Measurements from ENCODE around the gene XDH. TPM values are rescaled to one million over a fixed set of nuclear protein-coding genes. Genes with fewer than 3 reads are reported as not detected.

Gene XDH
- total and polyA plus RNA-seq, 8 donors: 0.06 to 40.8 (median 2.4) TPM

DNA sequence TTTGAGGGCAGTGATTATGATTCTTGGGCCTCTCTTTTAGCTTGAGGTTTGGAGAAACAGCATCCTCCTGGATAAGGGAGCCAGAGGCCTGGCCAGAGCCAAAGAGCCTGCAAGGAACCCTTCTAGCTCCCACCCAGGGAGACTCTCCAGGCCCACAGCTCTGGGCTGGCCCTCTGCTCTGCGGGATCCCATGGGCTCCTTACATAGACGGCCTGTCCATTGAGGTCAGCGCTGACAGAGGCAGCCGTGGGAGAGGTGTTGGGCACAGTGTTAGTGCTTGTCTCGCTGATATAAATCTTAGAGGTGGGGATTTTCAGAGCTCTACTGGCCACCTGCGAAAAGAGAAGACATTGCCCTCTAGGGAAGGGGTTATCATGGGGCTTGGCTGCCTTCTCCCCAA is 67.2 kb downstream of the XDH start:
- H3K27ac ChIP-seq: no peak overlapping the region
- H3K4me3 ChIP-seq: no peak overlapping the region
- H3K9me3 ChIP-seq: no peaks in the 10 kb centered on the region
- H3K36me3 ChIP-seq: no peaks in the 10 kb centered on the region
- no peak for DNase-seq
- 81 to 94% (median 84%) methylated on average over 5 to 6 of the region's 6 CpGs for WGBS, 5 donors
- TF ChIP-seq EP300 (IDR thresholded peaks at IDR 0.05) (no peak), POLR2A (IDR thresholded peaks at IDR 0.05) (no peak), POLR2AphosphoS5 (IDR thresholded peaks at IDR 0.05) (no peak)
- TF ChIP-seq, protein P1, sequence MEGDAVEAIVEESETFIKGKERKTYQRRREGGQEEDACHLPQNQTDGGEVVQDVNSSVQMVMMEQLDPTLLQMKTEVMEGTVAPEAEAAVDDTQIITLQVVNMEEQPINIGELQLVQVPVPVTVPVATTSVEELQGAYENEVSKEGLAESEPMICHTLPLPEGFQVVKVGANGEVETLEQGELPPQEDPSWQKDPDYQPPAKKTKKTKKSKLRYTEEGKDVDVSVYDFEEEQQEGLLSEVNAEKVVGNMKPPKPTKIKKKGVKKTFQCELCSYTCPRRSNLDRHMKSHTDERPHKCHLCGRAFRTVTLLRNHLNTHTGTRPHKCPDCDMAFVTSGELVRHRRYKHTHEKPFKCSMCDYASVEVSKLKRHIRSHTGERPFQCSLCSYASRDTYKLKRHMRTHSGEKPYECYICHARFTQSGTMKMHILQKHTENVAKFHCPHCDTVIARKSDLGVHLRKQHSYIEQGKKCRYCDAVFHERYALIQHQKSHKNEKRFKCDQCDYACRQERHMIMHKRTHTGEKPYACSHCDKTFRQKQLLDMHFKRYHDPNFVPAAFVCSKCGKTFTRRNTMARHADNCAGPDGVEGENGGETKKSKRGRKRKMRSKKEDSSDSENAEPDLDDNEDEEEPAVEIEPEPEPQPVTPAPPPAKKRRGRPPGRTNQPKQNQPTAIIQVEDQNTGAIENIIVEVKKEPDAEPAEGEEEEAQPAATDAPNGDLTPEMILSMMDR (IDR thresholded peaks at IDR 0.05): no peak
- H3K4me1 ChIP-seq: no peaks in the 10 kb centered on the region
- intact Hi-C loops (cut with DNase I; ENCODE audit: low total_unique reads): no loop called here
- H3K27me3 ChIP-seq: no peaks in the 10 kb centered on the region

DNA sequence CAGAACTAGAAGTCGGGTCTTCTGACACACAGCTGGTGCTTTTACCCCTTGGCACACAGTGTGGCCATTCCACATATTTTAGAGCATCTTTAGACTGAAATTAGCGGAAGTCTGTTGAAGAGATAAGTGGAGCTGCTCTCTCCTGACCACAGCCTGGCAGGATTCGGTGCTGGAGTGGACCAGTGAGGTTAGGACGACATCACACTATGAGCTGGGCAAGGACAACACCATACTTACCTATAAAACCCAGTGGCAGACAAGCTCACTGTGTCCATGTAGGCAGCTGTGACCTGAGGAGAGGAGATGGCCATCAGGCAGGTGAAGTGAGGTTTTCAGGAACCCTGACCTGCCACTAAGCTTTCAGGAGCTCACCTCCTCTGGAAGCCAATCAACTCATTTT is 70.1 kb downstream of the XDH start:
- Histone ChIP-seq H3K9me3 (no peaks in the 10 kb centered on the region), H3K4me3 (no peak overlapping the region), H3K4me1 (no peaks in the 10 kb centered on the region), H3K36me3 (no peaks in the 10 kb centered on the region), H3K27me3 (no peaks in the 10 kb centered on the region), H3K27ac (no peak overlapping the region)
- WGBS, 5 donors: 78 to 91% (median 86%) methylated on average over 4 of the region's 4 CpGs
- intact Hi-C loops (cut with DNase I; ENCODE audit: low total_unique reads): no loop called here
- no peak for DNase-seq
- no peak for TF ChIP-seq POLR2AphosphoS5 (IDR thresholded peaks at IDR 0.05)
- TF ChIP-seq, protein P1 (IDR thresholded peaks at IDR 0.05): no peak
- no peak for TF ChIP-seq POLR2A (IDR thresholded peaks at IDR 0.05)
- TF ChIP-seq EP300 (IDR thresholded peaks at IDR 0.05): no peak

DNA sequence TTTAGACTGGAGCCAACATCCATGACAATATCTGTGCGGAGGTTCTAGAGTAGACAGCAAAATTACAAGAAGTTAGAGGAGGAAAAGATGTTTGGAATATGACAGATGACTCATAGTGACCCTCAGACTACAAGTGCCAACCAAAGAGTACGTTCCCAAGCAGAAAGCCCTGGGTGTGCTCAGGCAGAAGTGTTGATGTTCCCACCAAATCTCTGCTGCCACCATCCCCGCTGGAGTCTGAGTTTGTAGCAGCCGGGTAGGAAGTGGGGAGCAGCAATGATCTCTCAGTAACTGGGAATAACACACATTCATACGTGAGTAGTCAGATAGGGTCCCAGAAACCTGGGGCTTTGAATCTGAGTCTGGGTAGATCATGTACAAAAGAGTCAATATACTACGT is 73.2 kb downstream of the XDH start:
- DNase-seq: no peak
- H3K27me3 ChIP-seq: no peaks in the 10 kb centered on the region
- WGBS, 5 donors: 84 to 89% (median 85%) methylated on average over 6 of the region's 6 CpGs
- intact Hi-C loops (cut with DNase I; ENCODE audit: low total_unique reads): no loop called here
- no peaks in the 10 kb centered on the region for H3K9me3 ChIP-seq
- no peak for TF ChIP-seq POLR2A (IDR thresholded peaks at IDR 0.05)
- TF ChIP-seq POLR2AphosphoS5 (IDR thresholded peaks at IDR 0.05): no peak
- TF ChIP-seq, protein P1 (IDR thresholded peaks at IDR 0.05): no peak
- no peak for TF ChIP-seq EP300 (IDR thresholded peaks at IDR 0.05)
- no peaks in the 10 kb centered on the region for H3K4me1 ChIP-seq
- no peak overlapping the region for H3K27ac ChIP-seq
- H3K4me3 ChIP-seq: no peak overlapping the region
- H3K36me3 ChIP-seq: no peaks in the 10 kb centered on the region

DNA sequence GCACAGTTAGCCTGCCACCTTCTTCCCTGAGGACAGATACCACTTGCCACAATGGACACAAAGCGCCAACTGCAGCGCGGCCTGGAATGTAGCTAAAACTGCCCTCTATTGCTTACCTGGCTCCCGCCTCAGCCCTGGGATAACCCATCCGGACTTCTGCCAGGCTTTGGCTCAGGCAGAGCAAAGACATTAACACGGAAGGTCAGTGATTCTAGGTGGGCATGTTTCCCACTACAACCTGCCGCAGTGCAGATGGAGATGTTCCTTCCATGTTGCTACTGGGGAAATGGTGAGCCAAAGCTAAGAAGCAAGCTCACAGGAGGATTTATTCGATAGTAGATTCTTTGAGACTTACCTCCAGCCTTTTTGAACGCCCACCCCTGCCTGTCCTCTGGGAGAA is 74.8 kb downstream of the XDH start:
- intact Hi-C loops (cut with DNase I; ENCODE audit: low total_unique reads): loop anchor here (10.0 kb wide), 2 partner anchors 165 to 625 kb away; no protein-coding TSS in a partner anchor
- Histone ChIP-seq H3K27ac (no peak overlapping the region), H3K9me3 (no peaks in the 10 kb centered on the region), H3K4me1 (no peaks in the 10 kb centered on the region), H3K4me3 (no peak overlapping the region), H3K27me3 (no peaks in the 10 kb centered on the region), H3K36me3 (no peaks in the 10 kb centered on the region)
- no peak for TF ChIP-seq POLR2A (IDR thresholded peaks at IDR 0.05)
- no peak for TF ChIP-seq EP300 (IDR thresholded peaks at IDR 0.05)
- TF ChIP-seq, protein P1 (IDR thresholded peaks at IDR 0.05): no peak
- TF ChIP-seq POLR2AphosphoS5 (IDR thresholded peaks at IDR 0.05): no peak
- WGBS, 5 donors: 90 to 95% (median 92%) methylated on average over 9 of the region's 9 CpGs
- DNase-seq: no peak
